CD1c-positive myeloid dendritic cell (primary cell): ENCODE results near the gene FAM240A.
"Not testable (repeated sequence)": the region's sequence is repeated elsewhere in the genome, so short reads cannot be mapped to it uniquely, and the experiment has no call there.

Experiments
- DNase-seq: peaks from one replicate; pipeline ENCODE4 v3.0.0-alpha.2; 2016; ENCODE audit errors: extremely low spot score

Gene FAM240A

DNA sequence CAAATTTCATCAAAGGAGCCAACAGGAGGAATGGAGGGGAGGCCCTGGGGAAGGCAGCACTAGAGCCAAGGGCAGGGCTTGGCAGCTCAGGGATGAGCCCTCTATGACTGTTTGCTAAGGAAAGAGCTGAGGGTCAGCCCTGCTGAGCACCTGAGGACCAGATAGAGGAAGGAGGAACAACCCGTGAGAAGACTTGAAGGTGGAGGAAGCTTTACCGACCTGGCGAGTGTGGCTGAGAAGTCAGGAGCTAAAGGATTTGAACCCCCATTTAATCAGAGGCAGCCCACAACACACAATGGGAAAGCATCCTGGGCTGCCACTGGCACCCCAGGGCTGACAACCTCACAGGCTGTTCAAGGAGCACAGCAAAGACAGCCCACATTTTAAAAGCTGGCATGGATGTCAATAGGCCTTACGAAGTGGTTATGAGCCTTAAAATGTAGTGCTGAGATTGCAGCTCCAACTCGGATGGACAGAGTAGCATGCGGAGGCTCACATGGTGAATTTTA, 25.5 kb upstream of the FAM240A start:
- DNase-seq, result no peak

DNA sequence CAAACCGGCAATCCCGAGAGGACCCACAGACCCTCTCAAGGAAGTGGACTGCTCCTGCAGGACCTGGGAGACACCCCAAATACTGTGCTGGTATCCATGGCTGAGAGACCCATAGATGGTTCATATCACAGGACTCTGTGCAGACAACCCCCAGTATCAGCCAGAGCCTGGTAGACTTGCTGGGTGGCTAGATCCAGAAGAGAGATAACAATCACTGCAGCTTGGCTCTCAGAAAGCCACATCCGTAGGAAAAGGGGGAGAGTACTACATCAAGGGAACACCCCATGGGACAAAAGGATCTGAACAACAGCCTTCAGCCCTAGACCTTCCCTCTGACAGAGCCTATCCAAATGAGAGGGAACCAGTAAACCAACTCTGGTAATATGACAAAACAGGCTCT, 25.1 kb upstream of the FAM240A start:
- DNase-seq, result not testable (repeated sequence)

DNA sequence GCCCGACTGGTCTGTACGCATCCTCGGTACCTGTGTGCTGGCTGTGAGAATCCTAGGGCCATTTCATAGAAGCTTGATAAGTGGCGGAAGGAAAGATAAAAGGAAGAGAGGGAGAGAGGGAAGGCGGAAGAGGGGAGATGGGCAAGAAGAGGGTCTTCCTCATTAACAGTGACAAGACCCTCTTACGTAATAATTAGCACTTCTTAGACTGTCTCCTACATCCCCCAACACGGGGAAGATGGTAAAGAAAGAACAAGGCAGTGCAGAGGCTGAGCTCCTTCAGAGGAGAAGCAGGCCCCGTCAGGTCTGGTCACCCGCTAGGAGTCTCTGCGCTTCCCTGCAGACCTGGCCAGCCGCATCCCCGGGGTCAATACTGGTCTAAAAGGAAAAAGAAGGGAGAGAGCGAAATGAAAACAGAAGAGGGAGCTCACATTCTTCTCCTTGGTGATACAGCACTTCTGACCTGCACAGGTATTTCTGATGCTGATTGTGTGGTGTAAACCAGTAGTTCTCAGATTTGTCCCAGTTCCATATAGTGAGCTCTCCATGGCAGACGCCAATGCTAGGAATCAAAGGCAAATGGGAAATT, 19.0 kb upstream of the FAM240A start:
- DNase-seq, result no peak

DNA sequence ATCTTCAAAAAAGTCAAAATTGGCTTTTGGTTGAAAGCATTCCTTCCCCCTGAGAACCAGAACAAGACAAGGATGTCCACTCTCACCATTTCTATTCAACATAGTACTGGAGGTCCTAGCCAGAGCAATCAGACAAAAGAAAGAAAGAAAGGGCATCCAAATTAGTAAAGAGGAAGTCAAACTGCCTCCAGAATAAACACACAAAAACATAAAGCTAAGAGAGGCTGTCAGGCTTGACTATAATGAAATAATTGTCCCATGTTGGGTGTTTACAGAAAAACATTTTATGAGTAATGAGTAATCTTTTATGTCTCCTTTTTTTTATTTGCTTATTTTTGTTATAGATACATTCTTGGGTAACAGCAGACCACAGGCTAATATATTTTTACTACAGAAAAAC, 18.3 kb upstream of the FAM240A start:
- DNase-seq, result no peak

DNA sequence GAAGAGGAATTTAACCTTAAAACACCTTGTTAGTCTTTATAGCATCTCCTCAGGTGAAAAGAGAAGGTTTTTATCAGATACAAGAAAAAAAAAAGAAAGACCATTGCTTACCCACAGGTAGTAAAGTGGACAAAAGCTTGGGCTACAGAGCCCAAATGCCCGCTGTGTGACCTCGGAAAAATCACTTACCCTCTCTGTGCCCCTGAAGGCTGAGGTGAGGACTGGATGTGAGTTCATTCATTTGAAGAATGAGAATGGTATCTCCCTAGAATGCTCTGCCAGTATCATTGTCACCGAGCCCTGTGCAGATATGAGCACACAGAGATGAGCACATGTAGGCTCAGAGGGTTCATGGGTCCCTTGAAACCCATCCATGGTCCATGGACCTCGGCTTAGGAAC, 17.6 kb upstream of the FAM240A start:
- no peak for DNase-seq

DNA sequence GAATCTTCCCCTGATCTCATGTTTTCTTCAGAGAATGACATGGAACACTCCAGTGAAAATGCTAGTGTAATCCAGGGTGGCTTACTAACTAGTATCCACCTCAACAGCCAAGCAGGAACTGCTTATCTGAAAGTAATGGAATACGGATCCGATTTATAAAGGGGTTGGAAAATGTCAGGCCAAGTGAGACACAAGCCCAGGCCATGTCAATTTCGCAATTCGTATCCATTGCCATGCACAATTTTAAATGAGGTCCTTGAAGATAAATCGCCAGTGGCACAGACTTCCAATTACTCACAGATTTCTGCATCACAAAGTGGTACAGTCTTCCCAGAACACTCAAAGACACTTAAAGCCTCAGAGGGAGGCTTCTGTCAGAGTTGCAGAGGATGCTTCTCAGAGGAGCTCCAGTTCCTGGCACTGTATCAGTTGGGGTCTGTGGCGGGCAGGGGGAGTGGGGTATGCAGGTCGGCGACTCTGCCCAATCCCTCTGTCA, 16.5 kb upstream of the FAM240A start:
- no peak for DNase-seq

DNA sequence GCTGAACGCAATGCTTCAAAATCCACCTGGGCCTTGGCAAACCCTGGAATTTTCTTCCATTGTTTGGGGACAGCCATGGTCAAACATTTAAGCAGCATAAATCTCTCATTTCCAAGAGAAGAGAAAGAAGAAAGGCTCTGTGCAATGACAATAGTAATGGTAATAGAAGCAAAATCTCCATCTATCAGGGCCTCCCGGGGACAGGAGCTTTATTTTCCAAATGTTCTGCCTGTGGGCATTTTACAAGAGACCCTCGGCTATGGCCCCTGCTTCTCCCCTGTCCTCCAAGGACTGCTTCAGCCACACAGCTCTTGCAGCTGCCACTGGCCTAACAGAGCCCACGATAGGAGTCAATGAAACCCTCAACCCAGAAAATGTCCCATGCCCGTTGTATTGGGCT, 12.7 kb upstream of the FAM240A start:
- DNase-seq, result no peak

DNA sequence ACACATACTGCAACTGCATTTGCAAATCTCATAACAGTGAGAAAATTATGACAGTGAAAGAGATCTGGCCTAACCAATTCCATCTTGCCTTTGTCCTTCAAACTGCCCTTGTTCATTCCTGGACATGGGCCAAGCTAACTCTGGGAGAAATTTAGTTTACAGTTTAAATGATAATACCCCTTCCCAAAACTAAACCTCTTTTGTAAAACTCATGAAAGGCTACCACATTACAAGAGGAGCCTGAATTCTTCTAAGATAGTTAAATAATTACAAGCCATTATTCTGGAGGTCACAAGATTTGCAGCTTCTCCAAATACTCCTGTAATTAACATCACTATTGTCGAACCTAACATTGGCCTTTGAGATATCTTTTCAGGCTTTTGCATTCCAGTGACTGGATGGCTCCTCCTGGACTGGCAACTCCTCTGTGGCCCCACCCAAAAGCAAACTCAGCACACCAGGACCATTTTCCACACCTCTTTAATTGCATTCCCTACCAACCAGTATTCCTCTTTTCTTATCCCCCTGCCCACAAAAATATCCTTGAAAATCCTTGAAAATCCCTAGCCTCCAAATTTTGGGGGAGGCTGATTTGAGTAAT, 8.8 kb upstream of the FAM240A start:
- no peak for DNase-seq

DNA sequence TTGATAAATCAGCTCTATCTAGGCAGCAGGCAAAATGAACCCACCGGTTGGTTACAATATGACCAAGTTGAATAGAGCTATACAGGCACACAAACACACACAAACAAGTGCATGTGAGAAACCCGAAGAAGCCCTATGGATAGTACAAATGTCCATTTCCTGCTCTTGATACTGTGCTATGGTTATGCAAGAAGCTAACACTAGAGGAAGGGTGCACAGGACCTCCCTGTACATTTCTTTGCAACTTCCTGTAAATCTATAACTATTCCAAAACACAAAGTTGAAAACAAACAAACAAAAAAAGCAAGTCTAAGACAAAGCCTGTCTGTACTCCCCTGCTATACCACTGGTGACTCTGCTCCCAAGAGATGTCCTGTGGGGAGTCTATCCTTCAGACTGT, 8.2 kb upstream of the FAM240A start:
- no peak for DNase-seq

DNA sequence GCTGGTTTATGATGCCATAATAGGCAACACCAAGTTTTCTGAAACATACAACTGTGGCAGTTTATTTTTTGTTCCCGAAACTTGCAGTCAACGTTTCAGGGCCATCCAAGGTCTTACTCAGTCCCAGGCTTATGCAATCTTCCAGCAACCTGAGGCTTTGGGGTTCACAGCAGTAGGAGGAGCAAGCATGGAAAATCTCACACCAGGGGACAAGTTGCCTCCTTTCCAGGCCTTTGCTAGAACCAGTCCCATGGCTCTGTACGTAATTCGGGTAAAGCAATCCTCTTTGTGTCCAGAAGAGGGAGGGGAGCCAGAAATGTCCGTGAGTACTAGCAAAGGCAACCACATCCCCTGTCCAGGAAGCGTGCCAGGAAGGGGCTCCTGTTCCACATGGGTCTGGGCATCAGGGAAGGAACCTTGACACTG, 4.7 kb upstream of the FAM240A start:
- DNase-seq, result no peak

DNA sequence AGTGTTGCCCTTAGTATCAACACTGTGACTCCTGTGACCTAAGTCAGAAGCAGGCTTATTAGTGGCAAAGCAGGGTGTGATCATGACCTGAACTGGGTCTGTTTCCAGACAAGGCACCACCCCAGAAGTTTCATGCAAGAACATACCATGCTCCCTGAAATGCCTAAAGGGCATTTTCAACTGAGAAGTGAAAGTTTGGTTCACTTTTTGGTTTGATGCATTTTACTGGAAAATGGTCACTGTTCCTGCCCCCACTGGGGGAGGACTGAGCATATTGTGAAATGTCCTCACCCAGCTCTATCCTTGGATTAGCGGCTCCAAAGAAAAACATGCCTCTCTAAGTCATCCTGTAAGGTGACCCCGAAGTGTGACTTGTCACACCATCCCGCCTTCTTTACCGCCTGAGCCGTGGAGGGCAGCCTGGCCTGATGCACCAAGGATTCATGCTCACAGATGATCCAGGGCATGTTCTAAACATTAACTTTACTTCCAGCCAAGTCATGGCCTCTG, 3.1 kb upstream of the FAM240A start:
- peak; percentile 15 for DNase-seq

DNA sequence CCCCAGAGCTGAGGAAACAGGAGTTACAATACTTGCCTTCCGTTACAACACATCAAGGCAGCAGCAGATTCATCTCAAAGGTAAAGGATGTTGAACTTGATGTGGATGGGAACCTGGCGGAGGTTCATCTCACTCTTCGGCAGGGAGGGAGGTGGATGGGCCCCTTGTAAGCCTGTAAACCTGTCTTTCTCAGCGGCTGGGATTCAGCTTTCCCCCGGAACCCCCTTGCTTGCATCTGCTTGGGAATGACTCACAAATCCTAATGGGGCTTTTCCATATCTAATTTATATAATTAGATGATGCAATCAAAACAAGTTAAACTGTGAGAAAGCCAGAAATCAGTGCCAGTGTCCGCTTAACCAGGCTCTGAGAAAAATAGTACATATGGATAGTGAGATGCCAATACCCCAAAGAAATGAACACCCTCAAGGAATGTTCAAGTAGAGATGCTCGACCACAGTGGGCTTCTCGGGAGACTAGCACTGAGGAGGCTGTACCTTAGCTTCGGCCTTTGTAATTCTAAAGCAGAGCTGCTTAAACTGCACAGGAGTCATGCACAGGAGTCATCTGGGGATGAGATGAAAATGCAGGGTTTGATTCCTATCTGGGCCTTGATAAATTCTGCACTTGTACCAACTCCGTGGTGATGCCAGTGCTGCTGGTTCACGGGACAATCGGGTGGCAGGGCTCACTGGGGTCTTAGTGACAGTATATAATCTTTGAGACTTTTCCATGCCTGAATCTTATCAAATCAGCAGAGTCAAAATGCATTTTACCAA, 2.2 kb upstream of the FAM240A start:
- DNase-seq, result no peak

DNA sequence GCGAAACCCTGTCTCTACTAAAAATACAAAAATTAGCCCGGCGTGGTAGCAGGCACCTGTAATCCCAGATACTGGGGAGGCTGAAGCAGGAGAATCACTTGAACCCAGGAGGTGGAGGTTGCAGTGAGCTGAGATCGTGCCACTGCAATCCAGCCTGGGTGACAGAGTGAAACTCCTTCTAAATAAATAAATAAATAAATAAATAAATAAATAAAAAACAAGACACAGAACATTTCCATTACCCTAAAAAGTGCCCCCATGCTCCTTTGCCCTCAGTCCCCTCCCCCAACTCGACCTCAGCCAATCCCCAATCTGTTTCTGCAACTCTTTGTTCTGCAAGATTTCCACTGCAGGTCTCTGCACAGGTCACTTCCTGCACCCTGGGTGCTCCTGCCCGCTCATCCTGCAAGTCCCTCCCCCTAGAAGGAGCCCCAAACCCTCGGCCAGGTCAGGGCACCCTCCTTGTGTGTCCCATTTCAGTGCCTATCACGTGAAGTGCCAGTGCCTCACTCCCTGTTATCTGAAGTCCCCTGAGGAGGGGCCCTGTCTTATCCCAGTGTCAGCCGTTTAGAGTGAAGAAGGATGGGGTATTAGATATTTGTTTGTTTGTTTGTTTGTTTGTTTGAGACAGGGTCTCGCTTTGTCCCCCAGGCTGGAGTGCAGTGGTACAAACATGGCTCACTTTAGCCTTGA, 1.1 kb downstream of the FAM240A start:
- DNase-seq, result no peak

DNA sequence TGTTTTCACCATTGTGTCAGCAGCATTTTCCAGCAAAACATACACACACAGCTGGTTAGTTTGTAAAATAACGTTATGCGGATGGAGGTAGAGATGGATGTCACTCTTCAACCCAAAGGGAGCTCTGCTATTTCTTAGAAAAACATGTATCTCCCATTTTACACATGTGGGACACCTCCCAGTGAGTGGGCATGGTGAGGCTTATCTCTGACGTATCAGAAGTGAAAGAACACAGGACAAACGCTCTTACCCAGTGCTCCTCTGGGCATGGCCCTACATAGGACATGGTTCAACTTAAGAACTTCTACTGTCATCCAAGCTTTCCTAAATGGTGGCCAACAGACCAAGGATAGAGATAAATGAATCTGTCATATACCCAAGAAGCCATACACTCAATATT, 2.1 kb downstream of the FAM240A start:
- DNase-seq, result no peak

DNA sequence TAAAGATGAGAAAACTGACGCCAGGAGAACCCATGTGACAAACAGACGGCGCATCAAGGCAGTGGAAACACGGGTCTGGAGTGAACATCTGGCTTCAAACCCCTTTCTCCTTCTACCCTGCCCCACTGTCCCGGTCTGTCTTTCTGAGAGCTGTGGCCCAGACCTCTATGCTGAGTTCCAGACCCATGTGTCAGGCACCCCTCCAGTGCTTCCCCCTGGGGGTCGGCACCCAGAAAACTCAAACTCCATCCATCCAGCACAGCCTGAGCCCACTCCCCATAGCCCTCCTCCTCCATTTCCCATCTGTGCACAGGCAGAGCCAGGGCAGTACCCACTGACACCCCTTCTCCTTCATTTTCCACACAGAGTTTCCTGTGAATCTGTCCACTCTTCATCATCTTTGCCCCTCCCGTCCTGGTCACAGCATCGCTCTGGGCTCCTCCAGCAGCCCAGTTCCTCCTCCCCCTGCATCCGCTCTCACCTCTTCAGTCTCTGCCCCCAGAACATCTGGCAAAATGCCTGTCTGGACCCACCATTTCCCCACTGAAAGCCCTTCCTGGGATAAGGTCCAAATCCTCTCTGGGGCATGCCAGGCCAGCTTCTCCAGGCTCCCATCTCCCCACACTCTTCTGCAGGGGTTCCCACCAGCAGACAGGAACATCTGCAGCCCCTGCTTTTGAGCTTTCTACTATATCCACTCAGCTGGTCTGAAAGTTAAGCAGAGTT, 2.9 kb downstream of the FAM240A start:
- DNase-seq, result no peak

DNA sequence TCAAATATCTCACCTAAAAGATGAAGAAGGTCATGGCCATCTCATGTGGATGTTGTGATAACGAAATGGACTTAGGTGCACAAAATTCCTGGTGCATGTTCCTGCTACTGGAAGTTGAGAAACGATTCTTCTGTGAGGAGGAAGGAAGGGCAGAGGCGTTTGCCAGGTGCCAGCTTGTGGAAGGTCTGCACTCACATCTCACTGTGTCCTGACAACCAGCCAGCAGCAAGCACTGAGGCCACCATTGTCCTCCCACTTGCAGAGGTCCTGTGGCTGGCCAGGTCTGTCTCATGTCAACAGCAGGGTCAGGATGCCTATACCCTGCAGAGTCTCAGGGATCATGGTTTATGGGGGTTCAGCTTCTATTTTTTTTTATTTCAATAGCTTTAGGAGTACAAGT, 3.7 kb downstream of the FAM240A start:
- no peak for DNase-seq

DNA sequence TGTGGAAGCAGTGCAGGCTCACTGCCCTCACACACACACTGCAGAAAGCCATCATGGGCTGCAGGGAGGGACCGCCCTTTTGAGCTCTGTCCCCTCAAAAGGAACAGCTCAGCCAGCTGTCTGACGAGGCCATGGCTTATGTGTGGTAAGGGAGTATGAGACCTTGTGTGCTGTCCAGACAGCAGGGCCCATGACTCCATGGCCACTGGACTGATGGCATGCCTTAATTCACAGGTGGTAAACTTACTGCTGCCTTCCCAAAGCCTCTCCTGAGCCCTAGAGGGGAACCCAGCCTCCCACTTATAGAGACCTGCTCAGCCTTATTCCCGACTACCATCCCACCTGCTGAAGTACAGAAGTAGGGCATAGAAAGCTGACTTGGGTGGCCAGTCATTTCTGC, 5.6 kb downstream of the FAM240A start:
- no peak for DNase-seq

DNA sequence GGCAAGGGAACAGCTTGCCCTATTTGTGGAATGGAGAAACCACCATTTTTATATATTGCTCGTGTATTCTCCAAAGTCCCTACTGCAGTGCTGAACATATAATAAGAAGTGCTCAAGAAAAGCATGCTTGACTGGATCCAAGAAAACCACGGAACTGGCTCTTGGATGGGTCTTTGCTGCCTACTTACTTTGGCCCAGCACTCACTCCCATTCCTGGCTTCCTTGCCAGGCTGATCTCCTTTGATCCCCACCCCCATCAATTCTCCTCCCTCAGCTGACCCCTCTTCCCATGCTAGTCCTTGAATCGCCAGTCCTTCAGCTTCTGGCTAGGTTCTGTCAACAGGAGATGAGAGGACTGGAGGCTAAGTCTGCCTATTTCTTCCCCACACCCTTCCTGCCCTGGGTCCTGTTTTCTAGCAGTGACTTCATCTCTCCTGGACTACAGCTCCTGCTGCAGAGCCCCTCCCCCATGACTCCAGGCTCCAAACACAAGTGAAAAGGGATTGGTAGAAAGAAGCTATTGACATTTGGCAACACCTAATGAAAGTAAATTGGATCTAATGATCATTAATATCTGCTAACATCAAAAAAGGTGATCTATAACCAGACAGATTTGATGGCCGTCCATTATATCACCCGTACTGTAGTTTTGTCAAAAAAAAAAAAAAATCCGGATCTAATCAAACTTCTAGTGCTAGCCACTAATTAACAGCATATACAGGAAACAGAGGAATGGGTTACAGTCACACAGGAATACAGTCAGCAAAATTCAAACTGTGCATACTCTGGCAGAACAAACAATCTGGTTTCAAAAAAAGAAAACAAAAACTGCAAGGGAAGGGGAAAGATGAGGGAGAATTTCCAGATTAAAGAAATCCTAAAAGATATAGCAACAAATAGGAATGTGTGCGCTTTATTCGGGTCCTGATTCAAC, 7.8 kb downstream of the FAM240A start:
- DNase-seq, result no peak

DNA sequence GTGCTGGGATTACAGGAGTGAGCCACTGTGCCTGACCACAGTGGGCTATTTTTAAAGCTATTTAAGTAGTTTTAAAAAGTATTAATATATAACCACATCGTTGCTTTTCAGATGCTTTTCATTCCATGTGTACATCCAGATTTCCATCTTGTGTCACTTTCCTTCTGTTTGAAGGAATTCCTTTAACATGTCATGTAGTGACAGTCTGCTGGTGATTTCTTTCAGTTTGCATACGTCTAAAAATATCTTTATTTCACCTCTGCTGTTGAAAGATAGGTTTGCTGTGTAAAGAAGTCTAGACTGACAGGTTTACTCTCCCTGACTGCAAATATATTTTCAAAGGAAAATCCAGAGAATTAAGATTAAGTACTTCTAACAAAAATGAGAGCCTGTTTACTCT, 12.2 kb downstream of the FAM240A start:
- no peak for DNase-seq

DNA sequence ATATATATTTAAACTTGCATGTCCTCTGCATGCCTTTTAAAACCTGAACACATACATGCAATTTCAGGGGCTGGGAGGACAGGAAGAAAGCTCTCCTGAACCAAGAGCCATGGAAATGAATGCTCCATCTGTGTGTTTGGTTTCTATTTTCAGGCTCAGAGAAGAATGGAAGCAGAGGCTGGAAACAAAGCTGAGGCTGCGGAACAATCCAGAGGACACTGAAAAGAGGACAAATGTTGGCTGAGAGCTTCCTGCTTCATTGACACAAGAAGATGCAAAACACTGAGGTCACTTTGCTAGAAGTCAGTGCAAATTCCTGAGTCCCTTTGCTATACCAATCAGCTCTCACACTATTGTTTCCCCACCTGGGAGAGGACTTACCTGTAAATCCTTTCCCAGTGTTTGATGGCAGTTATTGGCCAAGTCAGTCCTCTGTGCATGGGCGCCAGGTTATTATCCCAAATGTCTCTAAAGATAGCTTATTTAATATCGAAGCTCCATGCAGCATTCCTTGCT, 12.7 kb downstream of the FAM240A start:
- no peak for DNase-seq
